ENCODE data around the gene CFAP53. TPM values are rescaled to one million over a fixed set of nuclear protein-coding genes. Genes with fewer than 3 reads are reported as not detected.

CFAP53 gene
- total and polyA plus RNA-seq, 7 donors, result 0.37 to 1.6 (median 0.54) TPM

GRCh38 chr18:50209311-50209710 lies 57.0 kb downstream of the CFAP53 start:
- Histone ChIP-seq H3K36me3 (ENCODE audit: insufficient read depth in 1 of 2, low read depth in 1 of 2) (no peaks in the 10 kb centered on the region), H3K27ac (no peak overlapping the region), H3K9me3 (no peaks in the 10 kb centered on the region), H3K4me1 (no peaks in the 10 kb centered on the region), H3K27me3 (ENCODE audit: insufficient read depth in 3 of 3, low read length in 2 of 3) (no peaks in the 10 kb centered on the region), H3K4me3 (no peak overlapping the region)
- no peak for ATAC-seq
- WGBS, 3 donors, result 89 to 92% (median 92%) methylated on average over 4 of the region's 4 CpGs
- intact Hi-C loops (cut with DNase I), result no loop called here
- DNase-seq, result no peak
- TF ChIP-seq, protein P1, sequence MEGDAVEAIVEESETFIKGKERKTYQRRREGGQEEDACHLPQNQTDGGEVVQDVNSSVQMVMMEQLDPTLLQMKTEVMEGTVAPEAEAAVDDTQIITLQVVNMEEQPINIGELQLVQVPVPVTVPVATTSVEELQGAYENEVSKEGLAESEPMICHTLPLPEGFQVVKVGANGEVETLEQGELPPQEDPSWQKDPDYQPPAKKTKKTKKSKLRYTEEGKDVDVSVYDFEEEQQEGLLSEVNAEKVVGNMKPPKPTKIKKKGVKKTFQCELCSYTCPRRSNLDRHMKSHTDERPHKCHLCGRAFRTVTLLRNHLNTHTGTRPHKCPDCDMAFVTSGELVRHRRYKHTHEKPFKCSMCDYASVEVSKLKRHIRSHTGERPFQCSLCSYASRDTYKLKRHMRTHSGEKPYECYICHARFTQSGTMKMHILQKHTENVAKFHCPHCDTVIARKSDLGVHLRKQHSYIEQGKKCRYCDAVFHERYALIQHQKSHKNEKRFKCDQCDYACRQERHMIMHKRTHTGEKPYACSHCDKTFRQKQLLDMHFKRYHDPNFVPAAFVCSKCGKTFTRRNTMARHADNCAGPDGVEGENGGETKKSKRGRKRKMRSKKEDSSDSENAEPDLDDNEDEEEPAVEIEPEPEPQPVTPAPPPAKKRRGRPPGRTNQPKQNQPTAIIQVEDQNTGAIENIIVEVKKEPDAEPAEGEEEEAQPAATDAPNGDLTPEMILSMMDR (IDR thresholded peaks at IDR 0.05), result no peak

GRCh38 chr18:50207722-50208121 lies 58.6 kb downstream of the CFAP53 start:
- DNase-seq (no peak), ATAC-seq (no peak)
- Histone ChIP-seq H3K27ac (no peak overlapping the region), H3K36me3 (ENCODE audit: insufficient read depth in 1 of 2, low read depth in 1 of 2) (no peaks in the 10 kb centered on the region), H3K27me3 (ENCODE audit: insufficient read depth in 3 of 3, low read length in 2 of 3) (peaks cover 0 to 2% (median 0%) of the 10 kb centered on the region in 3 donors), H3K4me3 (no peak overlapping the region), H3K9me3 (no peaks in the 10 kb centered on the region), H3K4me1 (no peaks in the 10 kb centered on the region)
- TF ChIP-seq, protein P1 (IDR thresholded peaks at IDR 0.05), result no peak
- intact Hi-C loops (cut with DNase I), result no loop called here
- WGBS, 3 donors, result 42 to 56% (median 49%) methylated on average over 1 of the region's 1 CpG

GRCh38 chr18:50203801-50204604 lies 62.3 kb downstream of the CFAP53 start:
- H3K9me3 ChIP-seq, result no peaks in the 10 kb centered on the region
- TF ChIP-seq, protein P1 (IDR thresholded peaks at IDR 0.05), result peak; percentile 59
- 17 to 18% (median 18%) methylated on average over 24 of the region's 24 CpGs for WGBS, 3 donors
- H3K27ac ChIP-seq, result no peak overlapping the region
- ATAC-seq, result peak; percentile 35 to 75 (median 47)
- peaks cover 0 to 11% (median 5%) of the 10 kb centered on the region in 3 donors for H3K27me3 ChIP-seq (ENCODE audit: insufficient read depth in 3 of 3, low read length in 2 of 3)
- intact Hi-C loops (cut with DNase I), result loop anchor here in 1 of 2 donors (5.0 kb wide), 1 partner anchor 262 kb away; no protein-coding TSS in a partner anchor
- DNase-seq, result peak in 1 of 2 donors; percentile 19
- peak overlapping the region; percentile 23 for H3K4me3 ChIP-seq
- no peaks in the 10 kb centered on the region for H3K4me1 ChIP-seq
- no peaks in the 10 kb centered on the region for H3K36me3 ChIP-seq (ENCODE audit: insufficient read depth in 1 of 2, low read depth in 1 of 2)

DNA sequence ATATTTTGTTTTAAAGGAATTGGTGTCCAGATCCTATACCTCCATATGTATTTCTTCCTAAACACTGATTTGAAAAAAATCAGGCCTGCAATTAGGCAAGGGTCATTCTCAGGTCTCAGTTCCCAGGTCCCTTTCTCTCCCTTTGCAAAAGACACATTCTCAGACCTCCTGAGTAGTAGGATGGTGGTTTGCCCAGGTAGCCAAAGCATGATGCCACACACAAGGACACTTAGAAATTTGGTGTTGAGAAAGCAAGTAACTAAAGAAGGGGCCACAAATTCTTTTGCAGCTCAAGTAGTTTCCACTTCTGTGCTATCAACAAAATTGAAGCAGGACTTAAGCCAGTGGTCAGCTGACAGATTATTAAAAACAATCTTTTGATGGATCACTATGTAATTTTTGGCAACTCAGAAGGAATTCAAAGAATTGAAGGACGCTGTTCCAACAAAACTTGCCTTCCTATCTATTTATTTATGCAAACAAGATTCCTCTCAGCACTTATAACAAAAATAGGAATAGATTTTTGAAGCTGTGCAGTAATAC lies 64.7 kb downstream of the CFAP53 start:
- intact Hi-C loops (cut with DNase I), result loop anchor here in 1 of 2 donors (5.0 kb wide), 1 partner anchor 259 kb away; no protein-coding TSS in a partner anchor
- TF ChIP-seq, protein P1 (IDR thresholded peaks at IDR 0.05), result no peak
- Histone ChIP-seq H3K27ac (no peak overlapping the region), H3K9me3 (no peaks in the 10 kb centered on the region), H3K36me3 (ENCODE audit: insufficient read depth in 1 of 2, low read depth in 1 of 2) (no peaks in the 10 kb centered on the region), H3K4me1 (no peaks in the 10 kb centered on the region), H3K4me3 (no peak overlapping the region), H3K27me3 (ENCODE audit: insufficient read depth in 3 of 3, low read length in 2 of 3) (peaks cover 0 to 31% (median 6%) of the 10 kb centered on the region in 3 donors)
- DNase-seq (no peak), ATAC-seq (no peak)
- WGBS, 3 donors, result 59 to 71% (median 69%) methylated on average over 1 of the region's 1 CpG

All from psoas muscle (tissue), 8 donors.